T47D (cell line): Measurements from ENCODE around the gene HP1BP3.

Experiments
- DNase-seq, 2 experiments: peaks; one replicate each; pipeline versions ENCODE4 v3.0.0 to v3.0.0-alpha.2; 2011 to 2012; ENCODE audit warnings: low read depth in 1 of 2, low spot score in 1 of 2
- JUND ChIP-seq: IDR thresholded peaks from 2 replicates; pipeline ENCODE4 v1.6.1; 2012; ENCODE audit warnings: low read depth
- in situ Hi-C: cut with HindIII; loops from 2 replicates; pipeline ENCODE4 v1.10.0; 2016; ENCODE audit warnings: low sequenced_read_pairs, low pct_unique_long_range_greater_than_20kb

Gene HP1BP3

DNA sequence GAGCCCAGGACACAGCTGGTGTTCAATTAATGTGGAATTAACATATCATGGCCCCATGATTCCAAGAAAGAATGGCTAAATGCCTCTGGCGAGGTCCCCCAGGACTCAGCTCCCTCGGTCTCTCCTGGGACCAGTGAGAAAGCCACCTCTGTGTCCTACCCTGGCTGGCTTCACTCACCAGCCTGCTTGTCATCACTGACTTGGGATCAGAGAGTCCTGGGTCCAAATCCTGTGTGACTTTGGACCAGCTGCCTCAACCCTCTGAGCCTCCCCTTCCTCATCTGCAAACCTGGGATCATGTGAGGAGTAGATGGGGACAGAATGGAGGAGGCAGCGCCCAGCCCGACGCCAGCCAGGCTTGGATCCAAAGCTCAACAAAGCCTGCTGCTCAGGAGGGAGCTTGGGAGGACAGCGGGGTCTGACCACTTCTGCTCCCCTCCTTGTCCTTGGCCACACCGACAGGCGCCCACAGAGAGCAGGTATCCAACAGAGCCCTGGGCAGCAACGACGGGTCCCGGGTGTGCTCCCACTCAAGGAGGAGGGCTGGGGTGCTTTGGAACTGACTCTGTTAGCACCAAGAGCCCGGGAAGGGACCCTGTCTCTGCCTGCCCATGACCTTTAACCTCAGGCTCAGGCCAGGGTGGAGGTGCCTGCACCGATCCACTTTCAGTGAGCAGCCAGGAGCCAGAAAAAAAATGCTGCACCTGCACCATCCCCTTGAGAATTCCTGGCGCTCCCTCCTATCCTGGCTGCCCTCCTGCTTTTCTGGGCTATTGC, 57.8 kb downstream of the HP1BP3 start:
- in situ Hi-C loops = no loop called here
- DNase-seq = no peak
- no peak for TF ChIP-seq JUND

DNA sequence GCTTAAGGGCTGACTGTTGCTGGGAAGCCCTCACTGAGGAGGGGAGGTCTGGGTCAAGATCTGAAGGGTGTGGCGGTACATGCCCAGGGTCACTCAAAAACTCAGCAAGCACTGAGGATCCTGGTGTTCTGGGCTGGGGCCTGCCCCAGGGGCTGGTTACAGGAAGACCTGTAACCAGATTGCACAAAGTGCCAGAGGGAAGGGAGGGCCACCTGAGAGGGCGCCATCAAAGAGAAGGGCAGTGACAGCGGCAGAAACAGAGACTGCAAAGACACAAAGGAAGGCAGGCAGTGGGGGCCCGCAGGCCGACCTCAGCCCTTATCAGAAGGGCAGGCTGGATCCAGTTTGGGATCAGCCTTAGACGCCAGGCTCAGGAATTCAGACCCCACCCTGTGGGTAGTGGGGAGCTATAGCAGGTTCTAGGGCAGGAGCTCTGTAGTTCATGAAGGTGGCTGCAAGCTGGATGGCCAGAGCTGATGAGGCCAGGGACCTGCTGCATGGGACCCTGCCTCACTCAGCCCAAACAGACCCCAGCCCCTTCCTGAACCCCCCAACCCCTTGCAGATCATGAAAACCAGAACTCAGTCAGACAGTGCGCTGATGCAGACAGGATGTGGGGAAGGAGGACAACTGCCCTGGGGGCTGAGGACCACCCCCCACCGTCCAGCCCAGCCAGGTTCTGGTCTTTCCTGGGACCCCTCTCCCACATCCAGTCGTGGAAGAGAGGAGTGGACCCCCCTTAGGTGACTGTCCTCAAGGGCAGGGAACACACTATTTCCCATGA, 58.5 kb downstream of the HP1BP3 start:
- no peak for TF ChIP-seq JUND
- in situ Hi-C loops = no loop called here
- DNase-seq = no peak

DNA sequence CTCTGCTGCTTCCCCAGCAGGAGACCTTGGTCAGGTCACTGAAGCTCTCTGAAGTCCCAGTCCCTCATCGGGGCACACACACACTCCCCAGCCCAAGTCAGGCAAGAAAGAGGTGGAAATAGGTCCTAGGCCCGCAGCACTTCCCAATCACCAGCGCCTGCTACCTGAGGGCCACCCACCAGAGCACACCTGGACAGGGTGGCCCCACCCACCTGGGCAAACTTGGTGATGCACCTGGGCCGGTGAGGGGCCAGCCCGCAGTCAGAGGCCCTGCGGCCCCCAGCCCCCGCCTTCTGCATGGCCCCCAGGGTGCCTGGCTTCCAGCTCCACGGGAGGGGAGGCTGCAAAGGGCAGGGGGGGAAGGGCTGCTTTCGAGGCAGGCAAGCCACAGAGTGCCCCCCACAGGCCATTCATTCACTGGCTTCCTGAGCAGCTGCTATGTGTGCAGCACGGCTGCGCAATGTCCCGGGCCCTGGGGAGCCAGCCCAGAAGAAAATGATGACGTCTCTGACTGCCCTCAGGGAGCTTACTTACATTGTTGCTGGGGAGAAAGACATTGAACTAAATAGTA, 59.3 kb downstream of the HP1BP3 start:
- TF ChIP-seq JUND = no peak
- in situ Hi-C loops = no loop called here
- no peak for DNase-seq

DNA sequence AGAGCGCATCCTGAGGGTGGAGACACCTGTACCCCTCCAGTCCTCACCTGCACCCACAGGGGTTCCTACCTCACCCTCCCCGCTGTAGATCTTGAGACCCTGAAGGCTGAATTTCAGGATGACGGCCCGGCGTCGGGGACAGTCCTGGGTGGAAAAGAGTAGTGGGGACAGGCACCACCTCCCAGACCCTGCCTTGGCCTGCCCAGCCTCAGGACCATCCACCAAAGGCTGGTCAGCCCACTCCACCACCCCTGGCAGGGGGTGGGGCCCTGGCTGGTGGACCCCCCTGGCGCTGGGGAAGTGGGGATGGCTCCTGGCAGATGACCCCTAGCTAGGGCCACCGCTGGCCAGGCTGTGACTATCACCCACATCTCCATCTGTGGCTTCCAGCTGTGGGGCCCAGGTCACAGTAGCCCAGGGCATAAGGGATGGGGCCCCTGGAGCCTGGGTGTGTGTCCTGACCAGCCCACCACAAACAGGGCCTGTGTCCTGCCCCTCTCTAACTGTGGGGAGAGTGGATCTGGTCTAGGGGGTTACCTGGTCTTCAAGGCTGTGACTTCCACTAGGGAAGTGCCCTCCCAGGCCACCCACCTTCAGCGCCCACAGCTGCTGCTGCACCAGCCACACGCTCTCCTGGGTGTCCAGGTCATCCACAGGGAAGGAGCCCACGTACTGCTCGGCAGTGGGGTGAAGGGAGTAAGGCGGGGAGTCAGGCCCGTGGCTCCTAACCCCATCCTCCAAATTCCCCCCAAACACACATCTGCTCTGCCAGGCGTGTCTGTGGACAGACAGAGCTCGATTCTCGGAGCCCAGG, 60.0 kb downstream of the HP1BP3 start:
- in situ Hi-C loops = no loop called here
- no peak for TF ChIP-seq JUND
- DNase-seq = no peak

DNA sequence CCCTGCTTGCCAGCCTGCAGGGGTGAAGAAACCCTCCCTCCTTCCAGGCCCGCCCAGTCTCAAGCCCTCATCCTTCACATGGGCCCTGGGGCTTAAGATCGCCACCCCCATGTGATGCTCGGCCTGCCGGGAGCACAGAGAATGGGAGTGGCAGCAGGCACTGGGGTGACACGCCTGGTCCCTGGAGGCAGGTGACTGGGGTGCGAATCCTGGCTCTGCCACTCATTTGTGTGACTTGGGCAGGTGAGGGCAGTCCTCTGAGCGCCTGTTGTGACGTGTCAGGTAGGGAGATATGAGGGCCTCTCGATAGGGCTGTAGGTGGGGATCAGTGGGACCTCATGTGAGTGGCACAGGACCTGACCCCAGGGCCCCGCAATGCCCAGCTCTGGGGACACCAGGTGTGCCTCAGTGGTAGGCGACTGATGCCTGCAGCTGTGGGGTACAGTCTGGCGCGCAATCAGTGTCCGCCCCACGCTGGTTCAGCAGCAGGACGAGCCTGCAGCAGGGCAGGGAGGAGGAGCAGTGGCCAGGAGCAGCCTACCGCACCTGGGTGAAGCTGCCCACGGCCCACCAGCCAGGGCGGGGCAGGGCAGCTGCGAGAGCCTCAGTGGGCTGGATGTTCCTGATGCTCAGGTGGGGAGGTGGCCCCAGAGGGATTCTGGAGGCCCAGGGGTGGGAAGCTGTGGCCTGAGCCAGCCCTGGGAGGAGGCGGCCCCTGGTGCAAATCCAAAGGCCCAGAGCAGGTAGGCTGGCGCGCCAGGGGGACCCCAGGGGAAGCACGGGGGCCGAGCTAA, 60.8 kb downstream of the HP1BP3 start:
- no peak for TF ChIP-seq JUND
- DNase-seq = no peak
- in situ Hi-C loops = no loop called here

DNA sequence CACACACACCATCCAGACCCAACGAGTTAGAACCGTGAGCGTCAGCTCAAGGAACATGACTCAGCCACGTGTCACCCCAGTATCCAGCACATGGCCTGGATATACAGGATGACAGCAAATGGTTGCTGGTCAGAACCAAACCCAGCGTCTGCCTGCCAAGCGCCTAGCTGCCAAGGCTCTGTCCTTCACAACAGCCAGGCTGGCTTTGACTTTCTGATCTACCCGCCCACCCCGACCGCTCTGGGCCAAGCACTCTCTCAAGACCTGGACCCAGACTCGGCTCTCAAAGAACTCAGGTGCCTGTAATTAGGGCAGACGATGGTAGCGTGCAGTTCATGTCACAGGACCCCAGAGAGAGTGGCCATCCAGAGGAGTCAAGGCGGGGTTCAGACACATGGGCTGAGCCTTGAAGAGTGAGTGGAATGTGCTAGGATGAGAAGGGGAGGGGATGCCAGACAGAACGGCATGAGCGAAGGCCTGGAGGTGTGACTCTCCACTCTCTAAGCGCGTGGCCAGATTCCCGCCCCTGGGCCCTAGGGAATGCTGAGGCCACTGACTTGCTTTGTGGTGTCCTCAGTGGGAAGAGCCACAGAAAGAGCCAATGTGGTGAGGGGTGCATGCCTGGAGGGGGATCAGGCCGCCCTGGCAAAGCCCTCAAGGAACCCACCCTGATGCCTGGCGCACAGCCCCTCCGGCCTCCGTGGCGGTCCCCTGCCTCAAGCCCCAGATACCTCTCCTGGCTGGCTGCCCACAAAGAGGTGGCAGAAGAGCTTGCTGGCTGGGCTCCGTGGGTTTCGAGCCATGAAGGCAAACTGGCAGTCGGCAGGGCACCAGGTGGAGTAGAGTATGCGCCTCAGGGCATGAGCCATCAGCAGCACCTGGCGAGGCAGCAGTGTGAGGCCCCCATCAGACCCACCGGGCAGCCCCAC, 61.7 kb downstream of the HP1BP3 start:
- in situ Hi-C loops = no loop called here
- DNase-seq = no peak
- no peak for TF ChIP-seq JUND

DNA sequence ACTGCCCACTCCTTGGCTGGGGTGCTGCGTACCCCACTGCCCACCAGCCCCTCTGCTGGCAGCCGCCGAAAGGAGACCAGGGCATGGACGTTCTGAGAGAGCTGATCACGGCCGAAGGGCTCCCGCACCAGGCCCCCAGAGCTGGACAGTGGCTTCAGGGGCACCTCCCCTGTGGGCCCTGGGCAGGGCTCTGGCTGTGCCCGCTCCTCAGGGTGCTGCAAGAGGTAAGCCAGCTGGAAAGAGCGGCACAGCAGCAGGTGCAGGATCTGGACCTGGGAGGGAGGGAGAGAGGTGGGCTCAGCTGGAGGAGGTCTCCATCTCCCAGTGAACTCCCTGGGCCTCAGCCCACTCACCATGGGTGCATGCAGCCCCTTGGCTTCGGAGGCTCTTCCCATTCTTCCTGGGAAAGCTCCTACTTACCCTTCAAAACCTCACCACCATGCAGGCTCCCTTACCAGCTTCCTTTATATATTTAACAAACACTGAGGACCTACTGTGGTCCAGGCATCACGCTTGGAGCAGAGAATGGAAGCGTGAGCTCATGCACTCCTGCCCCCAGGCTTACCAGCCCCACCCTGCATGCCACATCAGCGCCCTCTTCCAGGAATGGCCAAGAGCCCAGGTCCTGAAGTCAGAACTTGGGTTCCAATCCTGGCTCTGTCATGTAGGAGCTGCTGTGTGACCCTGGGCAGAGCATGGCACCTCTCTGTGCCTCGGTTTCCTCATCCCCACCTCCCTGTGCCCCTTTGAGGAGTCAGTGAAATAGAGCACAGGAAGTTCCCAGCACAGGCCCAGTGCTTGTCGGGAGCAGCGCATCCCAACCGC, 62.5 kb downstream of the HP1BP3 start:
- in situ Hi-C loops = no loop called here
- TF ChIP-seq JUND = no peak
- DNase-seq = no peak

DNA sequence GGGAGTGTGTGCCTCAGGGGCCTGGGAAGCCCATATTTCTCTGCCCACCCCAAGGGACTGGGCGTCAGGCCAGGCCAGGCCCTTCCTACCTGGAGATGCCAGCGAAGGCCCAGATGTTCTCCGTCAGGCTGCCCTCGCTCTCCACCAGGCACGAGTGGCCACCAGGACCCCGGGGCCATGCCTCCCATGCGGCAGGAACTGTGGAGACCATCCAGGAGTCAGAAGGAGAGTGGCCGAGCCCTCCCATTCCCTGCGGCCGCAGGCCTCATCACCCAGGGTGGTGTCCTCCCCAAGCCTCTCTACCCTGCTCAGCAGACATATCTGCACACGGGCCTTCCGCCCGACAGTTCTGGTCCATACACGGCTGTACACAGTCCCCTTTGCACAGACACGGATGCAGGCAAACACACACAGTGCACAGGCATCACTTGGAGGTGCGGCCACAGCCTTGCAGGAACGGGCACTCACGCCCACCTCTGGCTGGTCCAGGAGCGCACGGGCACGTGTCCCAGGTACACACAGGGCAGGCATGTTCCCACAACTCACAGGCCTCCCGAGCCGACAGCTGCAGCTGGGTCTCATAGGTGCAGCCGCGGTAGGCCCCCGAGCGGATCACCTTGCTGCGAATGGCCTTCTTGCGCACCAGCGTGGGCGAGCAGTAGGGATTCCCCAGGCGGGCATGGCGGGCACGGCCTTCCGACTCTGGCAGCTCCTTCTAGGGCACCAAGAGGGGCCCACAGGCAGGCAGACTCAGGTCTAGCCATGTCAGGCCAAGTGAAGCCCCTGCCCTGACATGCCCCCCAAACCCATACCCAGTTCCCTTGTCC, 63.4 kb downstream of the HP1BP3 start:
- DNase-seq = no peak
- in situ Hi-C loops = no loop called here
- TF ChIP-seq JUND = no peak

DNA sequence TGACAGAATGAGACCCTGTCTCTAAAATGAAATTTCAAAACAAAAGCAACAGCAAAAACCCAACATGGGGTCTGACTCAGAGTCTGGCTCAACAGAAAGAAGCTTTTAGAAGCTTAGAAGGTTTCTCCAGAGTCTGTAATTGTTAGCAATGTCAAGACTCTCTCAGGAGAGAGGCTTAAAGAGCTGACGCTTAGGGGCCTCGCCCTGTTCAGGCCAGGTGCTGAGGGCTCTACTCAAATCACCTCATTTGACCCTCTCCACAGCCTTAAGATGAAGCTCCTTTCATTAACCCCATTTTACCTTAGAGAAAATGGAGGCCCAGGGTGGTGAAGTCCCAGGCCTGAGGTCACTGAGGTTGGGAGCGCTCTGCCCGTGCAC, 64.0 kb downstream of the HP1BP3 start:
- in situ Hi-C loops = no loop called here
- TF ChIP-seq JUND = no peak
- DNase-seq = no peak
